NCI-H2029 treated with DMSO at 0.1 percent for 48 hours (cell line): Measurements from ENCODE around the gene SEMA3E.
"Not testable (repeated sequence)": the region's sequence is repeated elsewhere in the genome, so short reads cannot be mapped to it uniquely, and the experiment has no call there.

Experiments
- DNase-seq: peaks from one replicate; lab custom pipeline; 2025; lab: John Stamatoyannopoulos, UW

SEMA3E gene

DNA sequence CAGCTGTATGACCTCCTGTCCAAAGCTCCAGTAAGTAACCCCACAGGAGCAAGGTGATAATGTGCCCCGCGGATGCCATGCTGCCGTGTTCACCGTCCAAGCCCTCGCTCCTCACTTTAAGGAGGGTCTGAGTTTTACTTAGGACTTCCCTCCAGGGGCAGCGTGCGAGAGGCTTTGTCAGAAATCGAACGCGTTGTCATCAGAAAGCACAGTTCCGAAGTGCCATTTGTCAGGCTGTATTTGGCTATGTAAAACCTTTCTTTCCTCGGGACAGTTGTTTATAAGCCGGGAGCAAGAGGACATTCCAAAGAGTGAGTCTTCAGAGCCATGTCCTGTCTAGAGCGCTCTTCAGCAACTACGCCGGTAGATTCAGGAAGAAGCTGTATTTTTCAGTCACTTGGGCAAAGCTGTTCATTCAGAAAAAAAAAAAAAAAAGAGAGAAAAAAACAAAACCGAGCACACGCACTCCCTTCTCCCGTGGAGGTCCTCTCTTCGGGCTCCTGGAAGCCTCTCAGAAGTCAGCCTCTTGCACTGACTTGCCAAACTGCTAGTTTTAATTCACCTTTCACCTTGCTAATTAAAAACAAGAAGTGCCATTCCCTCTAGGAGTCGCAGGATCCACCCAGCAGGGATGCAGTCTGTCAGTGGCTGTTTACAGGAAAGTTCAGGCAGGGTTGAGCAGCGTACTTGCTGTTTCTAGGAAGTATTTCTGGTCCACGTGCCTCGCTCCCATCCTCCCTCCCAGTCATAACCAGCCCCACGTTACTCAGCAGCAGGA is at the start of gene SEMA3E:
Gene SEMA3E, minus strand, starts transcription at position 676 of the 778 bp plus-strand sequence.
- DNase-seq = no peak

DNA sequence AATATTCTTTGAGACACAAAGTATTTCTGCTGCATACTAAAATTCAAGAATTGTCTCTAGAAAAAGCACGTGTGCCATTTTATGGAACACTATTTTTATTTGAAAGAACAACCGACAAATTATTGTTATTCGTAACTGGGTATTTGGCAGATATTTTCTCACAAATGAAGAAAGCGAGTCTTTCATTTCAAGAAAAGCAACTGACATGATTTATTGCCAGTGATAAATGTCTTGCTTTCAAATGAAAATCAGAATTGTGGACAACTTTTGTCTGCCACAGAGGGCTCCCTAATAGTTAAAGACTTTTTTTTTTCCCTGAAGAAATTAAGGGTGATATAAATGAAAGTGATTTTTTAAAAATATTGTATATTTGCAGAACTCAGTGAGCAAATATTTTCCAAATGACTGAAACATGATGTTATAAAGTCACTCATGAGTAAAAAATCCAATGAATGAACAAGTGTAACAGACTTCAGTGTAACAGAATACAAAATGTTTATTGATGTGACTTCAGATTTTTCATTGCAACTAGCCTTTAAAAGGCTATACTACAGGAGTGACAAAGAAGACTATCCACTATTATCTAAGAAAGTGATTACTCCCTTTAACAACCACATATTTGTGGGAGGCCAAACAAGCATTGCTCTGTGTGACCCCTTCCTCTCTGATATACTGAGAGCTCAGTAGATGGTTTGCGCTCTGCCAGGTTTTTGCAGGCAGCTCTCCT is 49.0 kb upstream of the SEMA3E start:
- DNase-seq = no peak

DNA sequence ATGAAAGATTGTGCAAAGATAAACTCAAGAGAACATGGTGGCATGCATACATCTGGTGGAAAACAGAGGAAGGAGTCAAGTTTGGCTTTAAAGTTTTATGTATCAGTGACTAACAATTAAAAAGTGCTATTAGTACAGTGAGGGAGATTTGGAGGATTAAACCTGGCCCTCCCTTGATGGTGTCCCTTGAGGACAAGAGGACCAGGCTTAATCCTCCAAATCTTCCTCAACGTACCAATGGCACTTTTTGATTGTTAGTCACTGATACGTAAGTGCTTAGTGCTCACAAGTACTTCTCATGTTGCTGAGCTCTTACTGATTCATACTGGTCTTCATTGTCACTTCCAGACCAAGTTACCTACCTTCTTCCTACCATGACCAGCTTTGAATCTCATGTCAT is 47.2 kb upstream of the SEMA3E start:
- no peak for DNase-seq

DNA sequence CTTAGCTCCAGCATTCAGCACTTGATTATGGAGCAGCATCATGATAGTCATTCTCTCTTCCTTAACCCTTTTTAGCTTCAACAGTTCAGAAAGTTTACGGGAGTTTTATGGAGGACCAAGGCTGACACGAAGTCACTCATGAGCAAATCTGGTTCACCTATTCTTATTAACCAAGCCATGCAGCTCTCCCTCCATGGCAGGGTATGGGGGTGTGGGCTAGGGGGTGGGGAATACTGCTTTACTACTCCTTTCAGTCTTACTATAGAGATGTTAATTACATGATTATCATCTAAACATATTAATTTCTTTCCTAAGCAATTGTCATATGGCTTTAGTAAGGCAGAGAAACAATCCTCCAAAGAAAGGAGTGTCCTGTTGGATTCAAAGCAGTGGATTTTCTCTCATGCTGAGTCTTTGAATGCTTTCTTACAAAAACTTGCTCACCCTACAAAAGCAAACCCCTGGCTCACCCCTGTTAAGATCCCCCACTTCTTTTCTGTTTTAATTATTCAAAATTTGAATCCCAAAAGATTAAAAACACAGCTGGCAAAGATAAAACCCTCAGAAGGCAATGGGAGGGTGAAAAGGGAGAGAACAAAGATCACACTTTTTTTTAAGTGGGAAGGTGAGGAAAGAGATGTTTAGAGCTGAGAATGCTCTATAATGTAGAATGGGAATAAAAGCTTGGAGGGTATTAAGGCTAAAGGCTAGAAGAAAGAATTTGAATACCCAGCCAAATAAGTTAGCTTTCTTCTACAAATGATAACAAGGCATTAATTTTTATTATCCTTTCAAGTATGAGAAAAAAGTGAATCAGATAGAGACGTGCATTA is 46.4 kb upstream of the SEMA3E start:
- DNase-seq = no peak

DNA sequence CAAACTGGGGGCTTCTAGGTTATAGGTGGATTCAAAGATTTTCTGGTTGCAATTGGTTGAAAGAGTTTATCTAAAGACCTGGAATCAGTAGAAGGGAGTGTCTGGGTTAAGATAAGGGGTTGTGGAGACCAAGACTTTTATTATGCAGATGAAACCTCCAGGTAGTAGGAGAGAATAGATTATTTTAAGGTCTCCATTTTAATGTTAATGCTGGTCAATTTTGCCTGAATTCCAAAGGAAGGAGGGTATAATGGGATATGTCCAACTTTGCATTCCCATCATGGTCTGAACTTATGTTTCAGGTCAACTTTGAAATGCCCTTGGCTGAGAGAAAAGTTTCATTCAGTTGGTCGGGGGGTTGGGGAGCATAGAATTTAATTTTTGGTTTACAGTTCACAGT is 44.3 kb upstream of the SEMA3E start:
- DNase-seq = no peak

DNA sequence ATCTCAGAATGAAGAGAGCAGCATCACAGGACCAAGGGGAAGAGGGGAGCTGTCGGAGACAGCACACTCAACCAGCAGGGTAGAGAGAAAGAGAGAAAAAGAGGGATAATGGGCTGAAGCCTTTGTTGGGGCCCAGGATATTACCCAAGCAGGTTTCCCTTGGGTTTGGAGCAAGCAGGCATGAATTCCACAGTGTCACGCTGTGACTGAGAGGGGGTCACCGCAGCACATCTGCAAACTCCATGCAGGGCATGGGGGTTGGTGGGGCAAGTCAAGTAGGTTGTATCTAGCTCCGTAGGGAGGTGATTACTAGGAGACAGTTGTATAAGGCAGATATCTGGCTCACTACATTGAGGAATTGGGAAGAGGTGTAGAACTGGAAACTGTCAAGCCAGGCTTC is 42.2 kb upstream of the SEMA3E start:
- no peak for DNase-seq

DNA sequence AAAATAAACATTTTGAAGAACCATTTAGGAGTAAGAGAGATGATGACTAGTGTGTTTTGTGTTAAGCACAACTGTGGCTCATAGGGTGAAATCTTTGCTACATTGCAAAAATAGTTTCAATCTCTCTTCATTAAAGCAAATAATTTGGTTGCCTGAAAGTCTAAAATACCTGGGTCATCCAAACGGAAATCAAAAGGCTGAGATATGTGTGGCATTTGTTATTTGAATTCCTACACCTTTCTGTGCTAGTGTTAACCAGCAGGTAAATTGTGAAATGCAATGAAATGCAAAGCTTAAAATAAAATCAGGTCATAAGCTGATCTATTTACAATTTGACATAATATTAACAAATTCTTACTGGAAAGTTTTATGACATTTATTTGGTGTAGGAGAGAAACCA is 40.9 kb upstream of the SEMA3E start:
- no peak for DNase-seq

DNA sequence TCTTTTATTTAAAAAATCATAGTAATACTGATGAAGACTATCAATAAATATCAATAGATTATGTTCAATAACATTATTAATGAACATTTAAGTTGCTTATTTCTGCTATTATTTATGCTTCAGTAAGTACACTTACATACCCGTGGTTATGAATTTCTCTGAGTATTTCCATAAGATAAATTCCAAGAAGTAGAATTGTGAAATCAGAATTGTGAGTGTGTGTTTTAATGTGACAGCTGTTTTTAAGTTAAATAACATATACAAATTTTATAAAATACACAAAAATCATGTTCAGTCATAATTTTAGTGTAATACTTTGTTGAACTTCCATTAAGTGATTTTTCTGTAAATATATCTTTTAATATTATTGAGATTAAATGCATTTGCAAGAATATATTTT is 37.5 kb upstream of the SEMA3E start:
- DNase-seq = no peak

DNA sequence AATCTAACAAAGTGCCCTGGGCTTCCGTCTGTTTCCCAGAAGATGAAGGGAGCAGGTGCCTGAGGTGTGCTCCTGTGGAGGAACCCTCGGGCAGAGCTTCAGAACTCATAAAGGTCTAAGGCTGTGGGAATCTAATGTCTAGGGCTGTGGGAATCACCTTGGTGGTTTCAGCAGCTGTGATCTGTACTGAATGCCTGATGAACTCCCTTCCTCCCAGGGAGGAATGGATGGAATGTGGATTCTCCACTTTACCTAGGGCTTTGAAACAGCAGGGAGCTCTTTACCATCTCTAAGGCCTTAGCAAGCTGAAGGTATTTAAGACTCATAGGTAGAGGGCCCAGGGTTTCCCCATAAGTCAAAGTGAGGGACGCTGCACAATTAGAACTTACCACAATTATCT is 36.0 kb upstream of the SEMA3E start:
- no peak for DNase-seq

DNA sequence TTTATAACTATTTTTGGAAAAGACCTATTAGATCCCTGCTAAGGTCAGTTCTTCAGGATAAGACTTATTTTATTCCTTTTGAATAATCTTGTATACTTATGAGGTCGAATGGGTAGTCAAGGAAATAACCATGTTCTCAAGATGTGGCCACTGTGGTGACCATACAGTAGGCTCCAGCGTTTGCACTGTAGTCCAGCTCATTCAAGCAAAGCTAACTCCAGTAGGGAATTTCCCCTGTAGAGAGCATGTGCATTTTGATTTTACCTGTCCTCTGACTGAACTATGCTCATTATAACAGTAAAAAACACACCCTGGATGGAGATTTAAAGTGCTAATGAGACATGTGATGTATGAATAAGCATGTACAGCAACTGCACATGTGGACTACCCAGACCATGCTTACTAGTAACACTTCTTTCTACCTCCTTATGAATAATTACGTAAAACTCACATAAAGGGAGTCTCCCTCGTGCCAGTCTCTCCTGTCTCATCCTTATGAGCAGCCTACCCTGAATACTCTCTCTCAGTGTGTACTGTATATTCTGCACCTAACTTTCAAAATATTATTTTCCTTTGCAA is 32.4 kb upstream of the SEMA3E start:
- no peak for DNase-seq

DNA sequence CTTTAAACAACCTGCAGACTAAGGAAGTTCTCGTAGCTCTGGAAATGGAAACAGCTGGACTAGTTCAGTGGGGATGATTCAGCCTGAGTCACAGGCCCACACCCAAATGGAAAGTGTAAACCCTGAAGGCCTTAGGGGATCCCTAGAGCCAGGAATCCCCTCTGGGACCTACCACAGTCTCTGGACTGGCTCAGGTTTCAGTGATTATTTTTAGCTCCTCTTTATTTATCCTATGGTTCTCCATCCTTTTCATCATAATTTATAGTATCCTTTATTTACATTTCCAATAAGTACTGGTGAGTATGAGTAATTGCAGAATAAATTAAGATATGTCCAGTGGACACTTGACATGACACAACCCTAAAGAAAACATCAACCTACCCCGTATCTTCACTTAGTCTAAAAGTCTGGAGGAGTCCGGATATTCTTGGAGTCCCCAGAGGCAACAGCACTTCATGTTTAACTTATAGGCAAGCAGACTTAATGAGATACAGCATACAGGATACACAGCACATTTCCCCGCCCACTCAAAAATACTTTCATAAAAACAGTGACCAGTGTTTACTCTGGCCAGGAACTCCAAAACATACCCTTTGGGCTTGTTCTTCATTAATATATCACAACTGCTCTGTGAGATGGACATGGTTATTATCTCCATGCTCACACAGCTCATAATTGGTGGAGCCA is 28.4 kb upstream of the SEMA3E start:
- DNase-seq = no peak

DNA sequence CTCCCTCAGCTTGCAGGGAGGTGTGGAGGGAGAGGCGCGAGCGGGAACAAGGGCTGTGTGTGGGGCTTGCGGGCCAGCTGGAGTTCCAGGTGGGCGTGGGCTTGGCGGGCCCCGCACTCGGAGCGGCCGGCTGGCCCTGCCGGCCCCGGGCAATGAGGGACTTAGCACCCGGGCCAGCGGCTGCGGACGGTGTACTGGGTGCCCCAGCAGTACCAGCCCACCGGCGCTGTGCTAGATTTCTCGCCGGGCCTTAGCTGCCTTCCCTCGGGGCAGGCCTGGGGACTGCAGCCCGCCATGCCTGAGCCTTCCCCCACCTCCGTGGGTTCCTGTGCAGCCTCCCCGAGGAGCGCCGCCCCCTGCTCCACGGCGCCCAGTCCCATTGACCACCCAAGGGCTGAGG is 24.4 kb upstream of the SEMA3E start:
- not testable (repeated sequence) for DNase-seq

DNA sequence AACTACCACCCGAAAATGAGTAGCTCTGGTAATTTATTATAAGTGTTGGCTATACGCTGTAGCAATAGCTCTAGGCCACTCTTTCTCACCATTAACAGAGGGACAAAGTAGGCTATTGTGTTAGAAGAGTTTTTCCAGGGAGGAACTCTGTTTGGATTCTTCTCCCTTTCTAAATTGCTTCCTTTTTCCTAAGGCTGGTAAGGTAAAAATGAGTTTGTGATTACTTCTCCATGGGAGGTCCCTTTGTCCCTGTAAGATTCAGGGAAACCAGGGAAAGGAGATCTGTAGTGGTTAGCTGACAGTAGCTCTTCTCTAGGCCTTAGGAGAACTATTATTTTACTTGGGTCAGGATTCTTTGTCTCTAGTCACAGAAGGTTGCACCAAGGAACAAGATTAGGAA is 23.2 kb upstream of the SEMA3E start:
- DNase-seq = no peak

DNA sequence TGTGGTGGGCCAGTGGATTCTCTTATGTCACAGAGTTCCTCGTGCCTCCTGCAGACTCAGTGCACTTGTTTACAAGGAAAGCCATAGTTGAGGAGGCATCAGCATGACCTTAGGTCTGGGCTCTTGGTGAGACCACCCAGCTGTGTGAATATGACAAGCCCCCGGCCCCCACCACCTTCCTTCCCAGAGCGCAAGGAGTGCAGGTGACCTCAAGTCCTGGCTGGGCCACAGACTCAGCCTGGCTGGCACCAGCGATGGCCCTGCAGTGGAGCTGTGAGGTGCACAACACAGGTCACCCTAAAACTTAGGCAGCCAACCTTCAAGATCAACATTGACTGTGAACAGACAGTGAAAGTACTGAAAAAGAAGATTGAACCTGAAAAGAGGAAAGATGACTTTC is 14.2 kb upstream of the SEMA3E start:
- DNase-seq = no peak

DNA sequence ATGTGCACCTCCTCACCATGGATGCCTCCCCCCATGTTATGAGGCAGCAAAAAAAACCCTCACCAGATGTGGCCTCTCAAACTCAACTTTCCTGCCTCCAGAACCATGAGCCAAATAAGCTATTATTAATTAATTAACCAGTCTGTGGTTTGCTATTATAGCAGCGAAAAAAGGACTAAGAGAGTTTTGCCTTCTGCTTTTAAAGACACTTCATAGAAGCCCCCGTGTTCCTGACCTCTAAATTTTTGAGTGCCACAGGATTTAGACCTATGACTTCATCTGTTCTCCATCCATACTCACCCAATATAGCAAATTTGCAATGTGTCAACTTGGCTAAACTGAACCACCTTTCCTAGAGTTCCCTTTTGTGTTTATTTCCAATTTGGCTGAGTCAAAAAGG is 9.2 kb upstream of the SEMA3E start:
- no peak for DNase-seq

DNA sequence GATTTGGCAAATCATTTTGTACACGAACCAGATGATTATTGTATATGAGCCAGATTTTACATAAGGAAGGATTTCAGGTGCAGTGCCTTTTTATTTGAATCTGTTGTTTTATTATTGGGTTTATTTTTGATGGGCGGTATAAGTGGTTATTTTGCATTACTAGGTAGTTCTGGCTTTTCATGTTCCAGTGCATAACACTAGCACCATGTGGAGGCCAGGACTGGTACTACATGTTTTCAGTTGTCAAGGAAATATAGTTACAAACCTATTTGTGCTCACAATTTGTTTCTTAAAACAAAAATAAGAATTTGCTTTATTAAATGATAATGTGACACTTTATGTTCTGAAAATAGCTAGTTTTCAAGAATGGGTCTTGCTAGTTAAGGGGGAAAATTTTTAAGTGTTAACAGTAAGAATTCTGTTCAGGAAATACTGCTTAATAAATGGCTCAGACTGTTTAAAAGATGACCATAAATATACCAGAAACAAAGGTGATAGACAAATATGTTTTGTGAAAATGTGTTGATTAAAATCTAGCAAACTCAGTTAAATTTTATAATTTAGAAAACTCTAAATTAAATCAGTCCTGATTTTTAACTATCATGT is 7.1 kb upstream of the SEMA3E start:
- peak; percentile 32 for DNase-seq

DNA sequence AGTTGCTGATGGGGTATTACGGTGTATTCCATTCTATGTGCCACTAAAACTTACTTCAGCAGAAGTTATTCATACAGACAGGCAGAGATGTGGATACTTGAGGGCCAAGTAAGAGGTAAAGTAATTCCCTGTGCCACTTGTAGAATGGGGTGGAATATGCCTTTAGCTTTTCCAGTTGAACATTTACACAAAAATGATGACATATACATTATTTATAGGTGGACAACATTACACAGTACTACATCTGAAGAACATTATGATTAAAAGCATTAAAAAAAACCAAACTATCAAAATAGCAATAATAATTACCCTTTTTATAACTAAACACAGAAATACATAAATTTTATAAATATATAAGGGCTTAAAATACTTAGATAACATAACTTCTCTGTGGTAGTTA is 3.5 kb upstream of the SEMA3E start:
- DNase-seq = no peak

DNA sequence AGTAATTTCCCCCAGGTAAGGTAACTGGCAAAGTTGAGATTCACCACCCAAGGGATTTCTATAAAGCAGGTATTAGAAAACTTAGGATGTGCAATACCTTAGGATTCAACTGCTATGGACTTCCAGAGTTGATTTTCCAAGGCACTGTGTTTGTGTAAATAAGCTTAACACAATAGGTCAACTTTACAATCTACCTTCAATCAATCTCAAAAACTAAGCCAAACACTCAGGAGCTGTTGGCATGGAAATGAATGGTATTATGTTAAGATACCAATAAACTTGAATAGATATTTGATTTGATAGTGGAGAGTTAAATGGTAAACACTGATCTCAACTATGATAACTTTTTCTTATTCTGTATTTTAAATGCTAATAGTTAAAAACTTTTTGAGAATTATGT is 762 bp upstream of the SEMA3E start:
- DNase-seq = no peak

DNA sequence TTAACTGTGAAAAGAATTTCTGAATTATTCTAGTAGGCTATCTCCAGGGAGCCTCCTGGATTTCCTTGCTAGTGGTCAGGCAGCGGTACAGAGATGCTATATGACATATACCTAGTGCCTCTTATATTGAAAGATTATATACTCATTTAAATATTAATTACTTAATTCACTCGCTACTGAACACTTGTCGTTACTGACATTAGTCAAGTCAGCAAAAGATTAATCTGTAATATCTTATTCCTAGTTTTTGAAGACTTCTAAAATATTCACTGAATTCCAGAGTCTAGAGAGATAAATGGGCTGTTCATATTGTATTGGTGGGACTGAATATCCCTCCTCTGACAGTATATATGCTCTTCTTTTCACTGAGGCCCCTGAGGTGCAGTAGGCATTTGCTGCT is 2.9 kb downstream of the SEMA3E start:
- no peak for DNase-seq

DNA sequence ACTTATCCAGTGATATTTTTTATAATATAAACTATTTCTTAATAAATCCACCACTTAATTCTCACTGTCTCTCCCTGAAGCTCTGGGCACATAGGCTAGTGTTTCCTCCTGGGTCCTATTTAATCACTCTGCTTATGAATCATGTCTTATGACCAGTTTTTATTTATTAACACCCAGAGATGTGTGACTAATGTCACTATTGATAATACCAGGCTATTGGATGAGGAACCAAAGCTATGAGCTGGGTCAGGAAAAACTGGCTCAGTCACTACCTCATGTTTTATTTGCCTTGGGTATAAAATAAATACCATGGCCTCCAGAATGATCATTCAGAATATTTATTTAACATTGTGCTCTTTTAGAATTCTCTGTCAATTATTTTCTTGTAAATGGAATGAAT is 5.2 kb downstream of the SEMA3E start:
- peak; percentile 55 for DNase-seq

DNA sequence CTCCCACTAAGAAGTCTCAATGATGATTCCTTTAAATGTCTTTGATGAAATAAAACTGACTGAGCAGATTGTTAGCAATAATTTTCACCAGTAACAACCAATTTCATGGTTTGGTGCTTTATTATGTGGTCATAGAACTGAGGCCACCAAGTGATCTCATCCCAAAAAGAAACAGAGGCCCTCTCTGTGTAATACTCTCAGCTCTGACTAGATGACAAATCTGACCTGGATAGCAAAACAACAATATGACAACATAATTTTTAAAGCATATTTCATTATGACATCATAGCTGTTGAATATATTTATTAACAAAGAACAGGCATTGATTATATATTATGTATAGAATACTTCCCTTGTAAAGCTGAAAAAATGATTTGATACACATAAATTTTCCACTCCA is 5.9 kb downstream of the SEMA3E start:
- no peak for DNase-seq
